Natural killer cell (primary cell): Measurements from ENCODE around the gene NUBPL. TPM values are rescaled to one million over a fixed set of nuclear protein-coding genes. Genes with fewer than 3 reads are reported as not detected.

Experiments
- ATAC-seq, 3 donors: fragments of 150-1000 bp in 2 of 3; fragments of 200-7000 bp in 1 of 3; cut with Tn5 transposase; 1 replicate in 1 of 3; 2 replicates in 2 of 3; pipeline ENCODE4 v1.10.0; 2021; ENCODE audit warnings: mild to moderate bottlenecking in 2 of 3, moderate library complexity in 2 of 3
- DNase-seq, 2 donors: peaks; one replicate each; pipeline versions ENCODE4 v3.0.0 to v3.0.0-alpha.2; 2013 to 2021; ENCODE audit warnings: mixed read lengths in 1 of 2
- H3K27ac ChIP-seq: one replicate; pipeline ENCODE4 v1.5.1; 2013; ENCODE audit warnings: mild to moderate bottlenecking, low read length
- H3K27me3 ChIP-seq: one replicate; pipeline ENCODE4 v1.6.1; 2013; ENCODE audit warnings: low read length; ENCODE audit not compliant: control insufficient read depth, insufficient read depth
- H3K36me3 ChIP-seq: one replicate; pipeline ENCODE4 v1.6.1; 2013; ENCODE audit warnings: low read length; ENCODE audit not compliant: control insufficient read depth, insufficient read depth
- H3K4me1 ChIP-seq: one replicate; pipeline ENCODE4 v1.6.1; 2013; ENCODE audit warnings: low read length; ENCODE audit not compliant: control insufficient read depth, insufficient read depth
- H3K4me3 ChIP-seq: one replicate; pipeline ENCODE4 v1.5.1; 2013; ENCODE audit warnings: low read length
- H3K9me3 ChIP-seq: one replicate; pipeline ENCODE4 v1.6.1; 2013; ENCODE audit warnings: low read length; ENCODE audit not compliant: control insufficient read depth, insufficient read depth
- H3K27ac Mint-ChIP-seq, 2 donors: one replicate each; pipeline ENCODE4 v1.8.0; 2022; ENCODE audit warnings: mild to moderate bottlenecking in 2 of 2, mixed read lengths in 2 of 2, moderate library complexity in 1 of 2
- H3K27me3 Mint-ChIP-seq, 2 donors: one replicate each; pipeline ENCODE4 v1.8.0; 2022; ENCODE audit warnings: low read depth in 2 of 2, mixed read lengths in 2 of 2
- H3K36me3 Mint-ChIP-seq: one replicate; pipeline ENCODE4 v1.8.0; 2022; ENCODE audit warnings: mixed read lengths
- H3K4me1 Mint-ChIP-seq, 2 donors: one replicate each; pipeline ENCODE4 v1.8.0; 2022; ENCODE audit warnings: mixed read lengths in 2 of 2
- H3K4me3 Mint-ChIP-seq: one replicate; pipeline ENCODE4 v1.8.0; 2022; ENCODE audit warnings: mild to moderate bottlenecking, moderate library complexity, mixed read lengths
- H3K9me3 Mint-ChIP-seq, 2 donors: one replicate each; pipeline ENCODE4 v1.8.0; 2022; ENCODE audit warnings: mixed read lengths in 2 of 2
- CTCF ChIP-seq: fragments of 200-600 bp; IDR thresholded peaks from one replicate; pipeline ENCODE4 v1.8.0; 2022; ENCODE audit warnings: antibody characterized with exemption
- WGBS: methylation state at CpG from one replicate; pipeline ENCODE4 v1.1.7; 2013; ENCODE audit warnings: missing lambda C conversion rate; ENCODE audit not compliant: insufficient coverage; 5-methylcytosine and 5-hydroxymethylcytosine counted together
- intact Hi-C: fragments of 100-400 bp; cut with micrococcal nuclease; formaldehyde crosslinking; loops from one replicate; pipeline ENCODE4 v1.14.2; 2022
- total RNA-seq, 4 donors: library from RNA; stranded (reverse); fragments of 120-200 nt in 1 of 4; gene quantifications; one replicate each; pipeline versions ENCODE4 v1.2.3 to v1.2.4, GENCODE V29; 2013 to 2022

Gene NUBPL
- total RNA-seq, 3 donors from 2014 or later (not counting 1 experiment from before 2014, with no cell fraction given) = 7.1 to 8.5 (median 7.5) TPM

GRCh38 chr14:31828946-31829868 lies 268.0 kb downstream of the NUBPL start:
- intact Hi-C loops = no loop called here
- no peak for TF ChIP-seq CTCF
- Mint-ChIP-seq H3K36me3 (no peaks in the 10 kb centered on the region), H3K4me1 (no peaks in the 10 kb centered on the region), H3K4me3 (no peak overlapping the region), H3K27me3 (no peaks in the 10 kb centered on the region), H3K9me3 (no peaks in the 10 kb centered on the region), H3K27ac (no peak overlapping the region)
- ATAC-seq (no peak), DNase-seq (no peak)
- Histone ChIP-seq H3K4me1 (no peaks in the 10 kb centered on the region), H3K4me3 (no peak overlapping the region), H3K36me3 (no peaks in the 10 kb centered on the region), H3K27ac (no peak overlapping the region), H3K9me3 (no peaks in the 10 kb centered on the region), H3K27me3 (no peaks in the 10 kb centered on the region)
- WGBS = 94% methylated on average over 3 of the region's 3 CpGs

DNA sequence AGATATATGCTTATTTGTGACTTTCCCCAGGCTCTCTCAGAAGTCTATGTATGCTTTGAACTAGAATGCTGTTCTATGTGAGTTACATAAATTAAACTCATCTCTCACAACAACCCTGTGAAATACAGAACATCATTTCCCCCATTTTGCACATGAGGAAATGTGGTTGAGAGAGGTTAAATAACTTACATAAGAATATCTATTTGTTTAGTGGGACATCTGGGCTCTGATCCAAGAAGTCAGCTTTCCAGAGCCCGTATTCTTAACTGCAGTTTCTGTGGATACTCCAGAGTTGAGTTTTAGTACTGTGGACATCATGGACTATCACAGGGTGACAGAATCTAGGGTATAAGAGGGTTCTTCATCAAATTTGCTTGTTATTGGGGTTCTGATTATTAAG lies 273.4 kb downstream of the NUBPL start:
- Histone ChIP-seq H3K4me1 (no peaks in the 10 kb centered on the region), H3K27me3 (no peaks in the 10 kb centered on the region), H3K4me3 (no peak overlapping the region), H3K36me3 (no peaks in the 10 kb centered on the region), H3K9me3 (no peaks in the 10 kb centered on the region), H3K27ac (no peak overlapping the region)
- no peaks in the 10 kb centered on the region for H3K9me3 Mint-ChIP-seq
- no peak for TF ChIP-seq CTCF
- no peak for DNase-seq
- no peaks in the 10 kb centered on the region for H3K27me3 Mint-ChIP-seq
- H3K27ac Mint-ChIP-seq = no peak overlapping the region
- intact Hi-C loops = no loop called here
- 94% methylated on average over 1 of the region's 1 CpG for WGBS
- no peak for ATAC-seq
- no peaks in the 10 kb centered on the region for H3K4me1 Mint-ChIP-seq
- H3K4me3 Mint-ChIP-seq = no peak overlapping the region
- H3K36me3 Mint-ChIP-seq = peaks cover 4% of the 10 kb centered on the region

DNA sequence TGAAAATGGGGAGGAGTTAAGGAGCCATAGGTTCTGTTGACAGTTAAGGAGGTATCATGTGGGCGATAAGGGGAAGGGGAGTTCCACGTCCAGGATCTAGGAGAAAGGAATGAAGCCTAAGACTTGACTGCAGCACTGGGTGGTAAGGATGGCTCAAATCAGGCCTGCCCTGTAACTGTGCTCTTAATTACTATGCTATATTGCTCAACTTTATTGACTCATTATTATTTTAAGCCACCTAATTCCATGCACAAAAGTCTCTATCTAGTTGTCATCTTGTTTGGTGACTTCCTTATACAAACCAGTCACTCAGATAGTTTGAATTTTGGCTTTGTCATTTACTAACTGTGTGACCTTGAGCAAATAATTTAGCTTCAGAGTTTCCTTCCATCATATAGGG lies 273.8 kb downstream of the NUBPL start:
- Mint-ChIP-seq H3K36me3 (peaks cover 8% of the 10 kb centered on the region), H3K4me1 (no peaks in the 10 kb centered on the region), H3K27ac (no peak overlapping the region), H3K27me3 (no peaks in the 10 kb centered on the region), H3K4me3 (no peak overlapping the region), H3K9me3 (no peaks in the 10 kb centered on the region)
- DNase-seq = no peak
- no peaks in the 10 kb centered on the region for H3K4me1 ChIP-seq
- H3K27ac ChIP-seq = no peak overlapping the region
- H3K27me3 ChIP-seq = no peaks in the 10 kb centered on the region
- TF ChIP-seq CTCF = no peak
- ATAC-seq = no peak
- intact Hi-C loops = no loop called here
- WGBS = 100% methylated on average over 2 of the region's 2 CpGs
- H3K4me3 ChIP-seq = no peak overlapping the region
- H3K36me3 ChIP-seq = no peaks in the 10 kb centered on the region
- no peaks in the 10 kb centered on the region for H3K9me3 ChIP-seq
